ENCODE results near the gene RHOBTB1. TPM values are rescaled to one million over a fixed set of nuclear protein-coding genes. Genes with fewer than 3 reads are reported as not detected.
"Not testable (repeated sequence)": the region's sequence is repeated elsewhere in the genome, so short reads cannot be mapped to it uniquely, and the experiment has no call there.

The RHOBTB1 gene
- total RNA-seq, 1 experiment from 2014 or later = 2.5 TPM

GRCh38 chr10:60973086-60973485, 29.1 kb upstream of the RHOBTB1 start:
- Histone ChIP-seq H3K79me2 (ENCODE audit: insufficient read depth, low read length) (no peaks in the 10 kb centered on the region), H3K23me2 (ENCODE audit: insufficient read length, low read depth, low read length, poor library complexity, severe bottlenecking) (no peaks in the 10 kb centered on the region), H3K18ac (ENCODE audit: insufficient read length, low read depth, low read length) (no peak overlapping the region), H3K27me3 (ENCODE audit: insufficient read depth, low read length) (no peaks in the 10 kb centered on the region), H4K91ac (ENCODE audit: insufficient read length, low read depth, low read length) (no peak overlapping the region), H3K56ac (ENCODE audit: insufficient read length, low read depth, low read length) (no peak overlapping the region), H2BK12ac (ENCODE audit: insufficient read length, low read depth, low read length) (no peak overlapping the region), H2BK5ac (ENCODE audit: insufficient read length, low read length) (no peak overlapping the region), H4K5ac (ENCODE audit: insufficient read length, low read depth, low read length) (no peak overlapping the region), H3K9me3 (ENCODE audit: control insufficient read depth, low read depth, low read length) (no peaks in the 10 kb centered on the region), H3K4ac (ENCODE audit: low read depth, low read length) (no peak overlapping the region), H3K27ac (ENCODE audit: insufficient read length, low read depth, low read length) (no peak overlapping the region), H2BK20ac (ENCODE audit: low read depth, low read length, poor library complexity, severe bottlenecking) (no peak overlapping the region), H3K14ac (ENCODE audit: insufficient read depth, low read length) (no peak overlapping the region), H3K4me1 (ENCODE audit: insufficient read depth, low read length) (no peaks in the 10 kb centered on the region), H2BK15ac (ENCODE audit: low read depth, low read length) (no peak overlapping the region), H2BK120ac (ENCODE audit: low read depth, low read length, poor library complexity, severe bottlenecking) (no peak overlapping the region), H4K8ac (replicated peaks; ENCODE audit: insufficient read length, low read depth, low read length) (no peak overlapping the region), H3K9ac (ENCODE audit: extremely low read depth, insufficient read length, low read length) (no peak overlapping the region), H2AFZ (ENCODE audit: low read length) (no peak overlapping the region), H3K23ac (ENCODE audit: insufficient read length, low read depth, low read length) (no peak overlapping the region), H3K4me2 (ENCODE audit: insufficient read depth, insufficient read length, low read length) (no peak overlapping the region), H2AK5ac (ENCODE audit: insufficient read length, low read length) (no peak overlapping the region), H3T11ph (ENCODE audit: low read length) (no peak overlapping the region), H4K20me1 (ENCODE audit: control insufficient read depth, insufficient read depth, insufficient read length) (no peaks in the 10 kb centered on the region), H3K79me1 (ENCODE audit: insufficient read depth, low read depth, low read length, poor library complexity, severe bottlenecking) (no peaks in the 10 kb centered on the region)
- no peak overlapping the region for H3K4me3 Mint-ChIP-seq
- TF ChIP-seq, protein P1, sequence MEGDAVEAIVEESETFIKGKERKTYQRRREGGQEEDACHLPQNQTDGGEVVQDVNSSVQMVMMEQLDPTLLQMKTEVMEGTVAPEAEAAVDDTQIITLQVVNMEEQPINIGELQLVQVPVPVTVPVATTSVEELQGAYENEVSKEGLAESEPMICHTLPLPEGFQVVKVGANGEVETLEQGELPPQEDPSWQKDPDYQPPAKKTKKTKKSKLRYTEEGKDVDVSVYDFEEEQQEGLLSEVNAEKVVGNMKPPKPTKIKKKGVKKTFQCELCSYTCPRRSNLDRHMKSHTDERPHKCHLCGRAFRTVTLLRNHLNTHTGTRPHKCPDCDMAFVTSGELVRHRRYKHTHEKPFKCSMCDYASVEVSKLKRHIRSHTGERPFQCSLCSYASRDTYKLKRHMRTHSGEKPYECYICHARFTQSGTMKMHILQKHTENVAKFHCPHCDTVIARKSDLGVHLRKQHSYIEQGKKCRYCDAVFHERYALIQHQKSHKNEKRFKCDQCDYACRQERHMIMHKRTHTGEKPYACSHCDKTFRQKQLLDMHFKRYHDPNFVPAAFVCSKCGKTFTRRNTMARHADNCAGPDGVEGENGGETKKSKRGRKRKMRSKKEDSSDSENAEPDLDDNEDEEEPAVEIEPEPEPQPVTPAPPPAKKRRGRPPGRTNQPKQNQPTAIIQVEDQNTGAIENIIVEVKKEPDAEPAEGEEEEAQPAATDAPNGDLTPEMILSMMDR (conservative IDR thresholded peaks at IDR 0.05) = no peak
- no peak for DNase-seq
- H3K9me3 Mint-ChIP-seq = no peaks in the 10 kb centered on the region
- H3K4me1 Mint-ChIP-seq = no peaks in the 10 kb centered on the region
- no peak overlapping the region for H3K27ac Mint-ChIP-seq
- WGBS (ENCODE audit: extremely low coverage, insufficient read length, low lambda C conversion rate) = no CpG with 5 or more reads among the region's 2 CpGs
- H3K36me3 Mint-ChIP-seq (ENCODE audit: insufficient read depth in 1 of 3, low read depth in 3 of 3) = no peaks in the 10 kb centered on the region
- no peaks in the 10 kb centered on the region; the same call in 1 of the 2 replicates for H3K27me3 Mint-ChIP-seq (ENCODE audit: low read depth)

GRCh38 chr10:60972181-60972580, 28.2 kb upstream of the RHOBTB1 start:
- not testable (repeated sequence) for H3K79me2 ChIP-seq (ENCODE audit: insufficient read depth, low read length); H4K8ac ChIP-seq (replicated peaks; ENCODE audit: insufficient read length, low read depth, low read length); H2BK20ac ChIP-seq (ENCODE audit: low read depth, low read length, poor library complexity, severe bottlenecking); H3K9ac ChIP-seq (ENCODE audit: extremely low read depth, insufficient read length, low read length); H2BK5ac ChIP-seq (ENCODE audit: insufficient read length, low read length); H3K4ac ChIP-seq (ENCODE audit: low read depth, low read length); H3K4me2 ChIP-seq (ENCODE audit: insufficient read depth, insufficient read length, low read length); H2BK120ac ChIP-seq (ENCODE audit: low read depth, low read length, poor library complexity, severe bottlenecking); H2BK12ac ChIP-seq (ENCODE audit: insufficient read length, low read depth, low read length); H3K4me1 Mint-ChIP-seq; H4K20me1 ChIP-seq (ENCODE audit: control insufficient read depth, insufficient read depth, insufficient read length); H3K9me3 Mint-ChIP-seq; H3K27me3 ChIP-seq (ENCODE audit: insufficient read depth, low read length); H3K9me3 ChIP-seq (ENCODE audit: control insufficient read depth, low read depth, low read length); H3K4me3 Mint-ChIP-seq; H3T11ph ChIP-seq (ENCODE audit: low read length); H3K4me1 ChIP-seq (ENCODE audit: insufficient read depth, low read length); H3K14ac ChIP-seq (ENCODE audit: insufficient read depth, low read length); H3K27me3 Mint-ChIP-seq (ENCODE audit: low read depth); H3K36me3 Mint-ChIP-seq (ENCODE audit: insufficient read depth in 1 of 3, low read depth in 3 of 3); H3K56ac ChIP-seq (ENCODE audit: insufficient read length, low read depth, low read length); H2BK15ac ChIP-seq (ENCODE audit: low read depth, low read length); H2AFZ ChIP-seq (ENCODE audit: low read length); H3K79me1 ChIP-seq (ENCODE audit: insufficient read depth, low read depth, low read length, poor library complexity, severe bottlenecking); H3K18ac ChIP-seq (ENCODE audit: insufficient read length, low read depth, low read length); H3K23me2 ChIP-seq (ENCODE audit: insufficient read length, low read depth, low read length, poor library complexity, severe bottlenecking); H3K27ac Mint-ChIP-seq; H4K91ac ChIP-seq (ENCODE audit: insufficient read length, low read depth, low read length); H3K27ac ChIP-seq (ENCODE audit: insufficient read length, low read depth, low read length); H2AK5ac ChIP-seq (ENCODE audit: insufficient read length, low read length); DNase-seq; H3K23ac ChIP-seq (ENCODE audit: insufficient read length, low read depth, low read length); H4K5ac ChIP-seq (ENCODE audit: insufficient read length, low read depth, low read length)
- WGBS (ENCODE audit: extremely low coverage, insufficient read length, low lambda C conversion rate) = no CpG with 5 or more reads among the region's 2 CpGs

All from H9 (cell line).